Measurements from ENCODE around the gene GSPT1.
"Not testable (repeated sequence)": the region's sequence is repeated elsewhere in the genome, so short reads cannot be mapped to it uniquely, and the experiment has no call there.

Gene GSPT1

DNA sequence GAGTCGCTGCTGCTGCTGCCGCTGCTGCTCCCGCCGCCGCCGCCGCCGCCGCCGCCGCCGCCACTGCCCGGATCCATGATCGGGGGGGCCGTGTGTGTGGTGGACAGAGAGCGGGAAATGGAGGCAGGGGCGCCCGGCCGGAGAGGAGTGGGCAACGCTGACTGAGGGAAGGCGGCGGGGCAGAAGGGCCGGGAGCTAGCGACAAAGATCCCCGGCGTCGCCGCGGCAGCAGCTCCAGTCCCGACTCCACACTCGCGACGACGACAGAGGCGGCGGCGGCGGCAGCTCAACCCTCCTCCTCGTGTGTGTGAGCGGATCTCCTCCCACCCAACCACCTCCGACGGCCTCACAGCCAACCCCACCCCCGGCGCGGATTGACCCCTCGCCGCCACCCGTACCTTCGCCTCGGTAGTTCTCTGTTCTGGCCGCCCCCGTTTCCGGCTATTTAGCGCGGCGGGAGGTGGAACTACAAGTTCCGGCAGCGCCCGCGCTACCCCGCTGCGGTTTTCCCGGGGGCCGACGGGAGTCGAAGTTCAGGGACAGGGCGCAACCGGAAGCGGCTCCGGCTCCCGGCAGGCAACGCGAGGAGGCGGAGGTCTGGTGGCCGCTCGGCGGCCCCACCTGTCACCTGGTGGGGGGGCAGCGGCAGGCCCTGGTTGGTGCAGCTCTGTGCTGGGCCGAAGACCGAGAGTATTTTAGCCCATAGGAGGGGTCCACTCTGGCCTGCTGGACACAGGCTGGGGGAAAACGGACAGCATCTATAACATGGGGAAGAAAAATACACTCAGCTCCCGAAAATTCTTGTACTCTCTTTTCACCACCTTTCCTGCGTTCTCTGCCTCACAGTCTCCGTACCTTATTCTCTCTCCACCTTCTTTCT is at the start of gene GSPT1:
GSPT1 (minus strand) TSS at position 313 of the 880 bp plus-strand sequence; CDS start at position 77, 236 bp downstream.
- DNase-seq, result peak; percentile 98

DNA sequence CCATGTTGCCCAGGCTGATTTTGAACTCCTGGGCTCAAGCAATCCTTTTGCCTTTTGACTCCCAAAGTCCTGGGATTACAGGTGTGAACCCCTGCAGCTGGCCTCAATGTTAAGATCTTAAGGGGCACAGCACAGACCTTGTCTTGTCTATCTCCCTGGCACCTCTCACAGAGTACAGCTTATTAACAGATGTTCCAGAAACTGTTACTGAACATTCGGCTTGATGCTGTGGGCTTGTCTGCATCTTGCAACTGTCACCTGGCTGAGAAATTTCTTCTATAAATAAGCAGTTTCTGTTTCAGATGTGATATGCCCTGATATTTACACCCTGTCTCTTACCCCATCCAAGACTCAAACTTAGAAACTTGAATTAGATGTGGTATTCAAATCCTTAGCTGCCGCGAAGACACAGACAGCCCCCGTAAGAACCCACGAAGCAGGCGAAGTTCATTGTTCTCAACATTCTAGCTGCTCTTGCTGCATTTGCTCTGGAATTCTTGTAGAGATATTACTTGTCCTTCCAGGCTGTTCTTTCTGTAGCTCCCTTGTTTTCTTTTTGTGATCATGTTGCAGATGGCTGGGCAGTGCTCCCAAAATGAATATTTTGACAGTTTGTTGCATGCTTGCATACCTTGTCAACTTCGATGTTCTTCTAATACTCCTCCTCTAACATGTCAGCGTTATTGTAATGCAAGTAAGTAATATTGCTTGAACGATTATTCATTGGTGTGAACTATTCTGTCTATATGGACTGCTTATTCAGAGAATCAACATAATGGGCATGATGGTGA is 49.2 kb upstream of the GSPT1 start, which contains the start of gene TNFRSF17:
TNFRSF17 (plus strand) TSS at position 450 of the 791 bp plus-strand sequence; CDS start at position 565, 115 bp downstream.
- DNase-seq, result no peak

DNA sequence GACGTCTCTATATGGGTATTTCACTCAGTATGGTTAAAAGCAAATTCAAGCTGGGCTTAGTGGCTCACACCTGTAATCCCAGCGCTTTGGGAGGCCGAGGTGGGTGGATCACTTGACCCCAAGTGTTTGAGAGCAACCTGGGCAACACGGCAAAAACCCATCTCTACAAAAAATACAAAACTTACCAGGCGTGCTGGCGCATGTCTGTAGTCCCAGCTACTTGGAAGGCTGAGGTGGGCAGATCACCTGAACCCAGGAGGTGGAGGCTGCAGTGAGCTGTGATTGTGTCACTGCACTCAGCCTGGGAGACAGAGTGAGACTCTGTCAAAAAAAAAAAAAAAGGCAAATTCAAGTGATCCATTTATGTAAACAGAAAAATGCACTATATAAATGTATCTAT is 48.0 kb upstream of the GSPT1 start:
- no peak for DNase-seq

DNA sequence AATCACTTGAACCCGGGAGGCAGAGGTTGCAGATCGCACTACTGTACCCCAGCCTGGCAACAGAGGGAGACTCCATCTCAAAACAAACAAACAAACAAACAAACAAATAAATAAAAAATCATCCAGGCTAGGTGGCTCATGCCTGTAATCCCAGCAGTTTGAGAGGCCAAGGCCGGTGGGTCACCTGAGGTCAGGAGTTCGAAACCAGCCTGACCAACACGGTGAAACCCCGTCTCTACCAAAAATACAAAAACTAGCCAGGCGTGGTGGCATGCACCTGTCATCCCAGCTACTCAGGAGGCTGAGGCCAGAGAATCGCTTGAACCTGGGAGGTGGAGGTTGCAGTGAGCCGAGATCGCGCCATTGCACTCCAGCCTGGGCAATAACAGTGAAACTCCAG is 47.2 kb upstream of the GSPT1 start:
- not testable (repeated sequence) for DNase-seq

DNA sequence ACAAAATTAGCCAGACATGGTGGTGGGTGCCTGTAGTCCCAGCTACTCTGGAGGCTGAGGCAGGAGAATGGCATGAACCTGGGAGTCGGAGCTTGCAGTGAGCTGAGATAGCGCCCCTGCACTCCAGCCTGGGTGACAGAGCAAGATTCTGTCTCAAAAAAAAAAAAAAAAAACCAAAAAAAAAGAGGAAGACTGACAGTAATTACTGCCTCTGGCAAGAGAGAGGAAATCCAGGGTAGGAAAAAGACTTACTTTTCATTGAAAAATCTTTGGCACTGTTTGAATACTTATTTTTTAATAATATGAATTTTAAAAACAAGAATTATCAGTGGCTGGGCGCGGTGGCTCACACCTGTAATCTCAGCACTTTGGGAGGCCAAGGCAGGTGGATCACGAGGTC is 46.7 kb upstream of the GSPT1 start:
- DNase-seq, result not testable (repeated sequence)

DNA sequence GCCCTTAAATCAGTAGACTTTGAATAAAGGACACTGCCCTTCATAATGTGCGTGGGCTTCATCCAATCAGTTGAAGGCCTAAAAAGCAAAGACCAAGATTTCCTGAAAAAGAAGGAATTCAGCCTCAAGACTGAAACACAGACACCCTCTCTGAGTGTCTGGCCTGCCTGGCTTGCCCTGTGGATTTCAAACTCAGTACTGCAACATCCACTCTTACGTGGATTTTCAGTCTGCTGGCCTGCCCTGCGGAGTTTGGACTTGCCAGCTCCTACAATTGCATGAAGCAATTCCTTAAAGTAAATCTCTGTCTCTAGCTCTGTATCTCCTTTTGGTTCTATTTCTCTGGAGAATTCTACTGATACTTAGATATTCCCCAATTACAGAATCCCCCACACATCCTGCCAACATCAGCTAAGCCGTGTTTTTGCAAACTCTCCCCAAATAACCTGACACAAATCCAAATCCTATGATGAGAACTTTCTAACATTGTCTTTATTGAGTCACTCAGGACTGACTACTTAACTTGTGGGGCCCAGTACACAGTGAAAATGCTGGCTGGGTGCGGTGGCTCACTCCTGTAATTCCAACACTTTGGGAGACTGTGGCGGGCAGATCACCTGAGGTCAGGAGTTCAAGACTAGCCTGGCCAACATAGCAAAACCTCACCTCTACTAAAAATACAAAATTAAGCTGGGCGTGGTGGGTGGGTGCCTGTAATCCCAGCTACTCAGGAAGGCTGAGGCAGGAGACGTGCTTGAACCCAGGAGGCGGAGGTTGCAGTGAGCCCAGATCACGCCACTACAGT is 42.0 kb upstream of the GSPT1 start:
- DNase-seq, result no peak

DNA sequence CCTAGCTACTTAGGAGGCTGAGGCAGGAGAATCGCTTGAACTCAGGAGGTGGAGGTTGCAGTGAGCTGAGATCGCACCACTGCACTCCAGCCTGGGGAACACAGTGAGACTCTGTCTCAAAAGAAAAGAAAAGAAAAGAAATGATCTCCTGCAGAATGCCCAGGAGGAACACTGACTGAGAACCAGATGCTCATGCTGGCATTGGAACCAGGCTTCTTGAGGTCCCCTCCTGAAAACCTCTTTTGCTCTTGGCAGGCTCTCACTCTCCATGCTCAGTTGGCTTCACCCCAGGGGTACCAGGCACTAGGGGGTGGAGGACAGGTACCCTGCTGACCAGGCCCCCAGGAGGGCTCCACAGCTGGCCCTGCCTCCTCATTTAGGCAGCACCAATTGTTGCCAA is 40.8 kb upstream of the GSPT1 start:
- DNase-seq, result no peak

DNA sequence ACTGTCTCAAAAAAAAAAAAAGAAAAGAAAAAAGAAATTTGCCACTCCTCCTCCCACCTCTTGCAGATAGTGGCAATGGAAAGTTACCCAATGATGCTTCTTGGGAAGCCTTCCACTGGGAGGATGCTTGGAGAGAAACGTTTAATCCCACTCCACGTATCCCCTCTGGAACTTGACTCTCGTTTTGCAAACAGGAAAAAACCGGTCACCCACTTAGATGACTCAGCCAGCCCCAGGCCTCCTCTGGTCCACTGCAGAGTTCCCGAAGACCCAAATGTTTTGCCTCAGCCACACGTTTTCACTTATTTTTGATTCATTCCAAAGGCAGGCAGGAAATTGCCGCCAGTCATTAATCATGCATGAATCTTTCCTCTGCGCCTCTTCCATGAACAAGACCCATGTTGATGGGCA is 40.0 kb upstream of the GSPT1 start:
- DNase-seq, result no peak

DNA sequence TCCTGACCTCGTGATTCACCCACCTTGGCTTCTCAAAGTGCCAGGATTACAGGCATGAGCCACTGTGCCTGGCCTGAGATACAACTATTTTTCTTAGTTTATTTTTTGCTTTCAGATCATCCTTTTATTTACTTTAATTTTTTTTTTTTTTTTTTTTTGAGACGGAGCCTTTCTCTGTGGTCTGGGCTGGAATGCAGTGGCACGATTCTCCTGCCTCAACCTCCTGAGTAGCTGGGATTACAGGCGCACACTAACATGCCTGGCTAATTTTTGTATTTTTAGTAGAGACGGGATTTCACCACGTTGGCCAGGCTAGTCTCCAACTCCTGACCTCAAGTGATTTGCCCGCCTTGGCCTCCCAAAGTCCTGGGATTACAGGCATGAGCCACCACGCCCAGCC is 37.8 kb upstream of the GSPT1 start:
- not testable (repeated sequence) for DNase-seq

DNA sequence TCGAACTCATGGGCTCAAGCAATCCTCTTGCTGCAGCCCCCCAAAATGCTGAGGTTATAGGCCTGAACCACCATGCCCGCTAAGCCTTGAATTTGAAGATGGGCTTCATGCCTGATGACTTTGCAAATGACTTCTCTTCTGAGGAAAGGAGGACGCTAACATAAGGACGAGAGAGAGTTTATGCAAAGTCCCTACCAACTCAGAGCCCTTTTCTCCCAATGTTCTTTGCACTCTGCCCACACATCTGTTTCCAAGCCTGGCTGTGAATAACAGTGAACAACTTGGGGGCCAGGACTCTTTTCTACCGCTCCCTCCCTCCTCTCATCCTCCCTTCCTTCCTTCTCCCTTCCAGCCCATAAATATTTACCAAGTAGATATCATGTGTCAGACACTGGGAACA is 34.6 kb upstream of the GSPT1 start:
- no peak for DNase-seq

DNA sequence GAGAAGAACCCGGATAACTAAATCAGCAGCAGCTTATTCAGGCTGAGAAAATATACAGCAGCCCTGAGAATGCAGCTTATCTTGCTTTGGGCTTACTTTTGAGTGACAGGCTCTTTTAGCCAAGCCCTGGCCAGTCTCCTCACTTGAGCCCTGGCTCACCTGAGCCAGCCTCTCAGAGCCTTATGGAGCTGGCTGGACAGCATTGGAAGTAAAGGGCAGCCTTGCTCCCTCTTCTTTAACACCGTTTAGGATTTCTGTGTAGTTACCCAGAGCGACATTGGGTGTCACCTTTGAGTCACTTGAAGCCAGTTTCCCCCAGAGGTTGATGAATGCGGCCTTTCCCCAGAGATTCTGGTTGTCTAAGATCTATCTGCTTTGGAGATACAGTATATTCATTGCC is 33.8 kb upstream of the GSPT1 start:
- DNase-seq, result peak; percentile 3

DNA sequence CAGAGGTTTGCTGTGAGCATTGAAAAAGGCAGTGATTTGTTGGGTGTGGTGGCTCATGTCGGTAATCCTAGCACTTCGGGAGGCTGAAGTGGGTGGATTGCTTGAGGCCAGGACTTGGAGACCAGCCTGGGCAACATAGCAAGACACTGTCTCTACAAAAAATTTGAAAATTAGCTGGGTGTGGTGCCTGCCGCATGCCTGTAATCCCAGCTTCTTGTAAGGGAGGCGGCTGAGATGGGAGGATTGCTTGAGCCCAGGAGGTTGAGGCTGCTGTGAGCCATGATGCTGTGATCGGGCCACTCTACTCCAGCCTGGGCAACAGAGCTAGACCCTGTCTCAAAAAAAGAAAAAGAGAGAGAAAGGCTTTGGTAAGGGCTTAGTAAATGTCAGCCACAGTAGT is 33.1 kb upstream of the GSPT1 start:
- no peak for DNase-seq

DNA sequence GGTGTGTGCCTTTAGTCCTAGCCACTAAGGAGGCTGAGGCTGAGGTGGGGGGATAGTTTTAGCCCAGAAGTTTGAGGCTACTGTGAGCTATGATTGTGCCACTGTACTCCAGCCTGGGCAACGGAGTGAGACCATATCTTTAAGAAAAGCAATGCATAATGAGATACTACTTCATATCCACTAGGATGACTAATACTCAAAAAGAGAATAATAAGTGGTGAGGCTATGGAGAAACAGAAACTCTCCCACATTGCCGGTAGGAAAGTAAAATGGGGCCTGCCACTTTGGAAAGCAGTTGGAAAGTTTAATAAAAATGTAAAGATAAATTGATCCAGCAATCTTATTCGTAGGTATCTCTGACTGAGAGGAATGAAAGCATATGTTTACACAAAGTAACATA is 30.7 kb upstream of the GSPT1 start:
- no peak for DNase-seq

DNA sequence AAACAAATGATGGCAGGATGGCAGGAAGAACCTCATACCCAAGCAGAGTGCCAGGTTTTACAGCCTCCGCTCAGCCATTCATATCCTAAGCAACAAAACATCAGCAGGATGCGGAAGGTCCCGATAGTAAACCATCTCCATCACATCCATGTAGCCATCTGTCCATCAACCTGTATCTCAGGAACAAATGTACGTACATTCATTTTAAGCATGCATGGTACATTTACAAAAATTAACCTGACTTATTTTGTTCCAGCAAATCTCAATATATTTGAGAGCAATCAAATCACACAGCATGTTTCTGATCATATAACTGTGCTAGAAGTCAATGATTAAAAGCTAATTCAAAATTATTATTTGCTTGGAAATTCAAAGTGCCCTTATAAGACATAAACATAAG is 26.2 kb upstream of the GSPT1 start, which contains the start of gene NPIPB2:
NPIPB2 (minus strand) TSS at position 101 of the 400 bp plus-strand sequence; CDS start at position 101, 0 bp downstream.
- DNase-seq, result not testable (repeated sequence)

DNA sequence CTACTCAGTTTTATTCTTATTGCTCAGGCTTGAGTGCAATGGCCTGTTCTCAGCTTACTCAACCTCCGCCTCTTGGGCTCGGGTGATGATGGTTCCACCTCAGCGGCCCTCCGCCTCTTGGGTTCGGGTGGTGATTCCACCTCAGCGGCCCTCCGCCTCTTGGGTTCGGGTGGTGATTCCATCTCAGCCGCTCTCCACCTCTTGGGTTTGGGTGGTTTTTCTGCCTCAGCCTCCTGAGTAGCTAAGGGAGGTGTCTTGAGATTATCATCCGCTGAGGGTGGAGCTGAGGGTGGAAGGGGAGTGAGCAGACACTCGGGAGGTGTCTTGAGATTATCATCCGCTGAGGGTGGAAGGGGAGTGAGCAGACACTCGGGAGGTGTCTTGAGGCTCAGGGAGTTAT is 11.6 kb upstream of the GSPT1 start:
- not testable (repeated sequence) for DNase-seq

DNA sequence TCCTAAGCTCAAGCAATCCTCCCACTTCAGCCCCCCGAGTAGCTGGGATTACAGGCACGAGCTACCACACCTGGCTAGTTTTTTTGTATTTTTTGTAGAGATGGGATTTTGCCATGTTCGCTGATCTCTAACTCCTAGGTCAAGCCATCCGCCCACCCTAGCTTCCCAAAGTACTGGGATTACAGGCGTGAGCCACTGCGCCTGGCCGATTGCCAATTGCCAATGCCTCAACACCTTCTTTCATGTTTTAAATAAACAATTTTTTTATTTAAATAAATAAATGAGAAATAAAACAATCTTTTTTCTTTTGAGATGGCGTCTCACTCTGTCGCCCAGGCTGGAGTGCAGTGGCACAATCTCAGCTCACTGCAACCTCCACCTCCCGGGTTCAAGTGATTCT is 8.3 kb upstream of the GSPT1 start:
- DNase-seq, result not testable (repeated sequence)

DNA sequence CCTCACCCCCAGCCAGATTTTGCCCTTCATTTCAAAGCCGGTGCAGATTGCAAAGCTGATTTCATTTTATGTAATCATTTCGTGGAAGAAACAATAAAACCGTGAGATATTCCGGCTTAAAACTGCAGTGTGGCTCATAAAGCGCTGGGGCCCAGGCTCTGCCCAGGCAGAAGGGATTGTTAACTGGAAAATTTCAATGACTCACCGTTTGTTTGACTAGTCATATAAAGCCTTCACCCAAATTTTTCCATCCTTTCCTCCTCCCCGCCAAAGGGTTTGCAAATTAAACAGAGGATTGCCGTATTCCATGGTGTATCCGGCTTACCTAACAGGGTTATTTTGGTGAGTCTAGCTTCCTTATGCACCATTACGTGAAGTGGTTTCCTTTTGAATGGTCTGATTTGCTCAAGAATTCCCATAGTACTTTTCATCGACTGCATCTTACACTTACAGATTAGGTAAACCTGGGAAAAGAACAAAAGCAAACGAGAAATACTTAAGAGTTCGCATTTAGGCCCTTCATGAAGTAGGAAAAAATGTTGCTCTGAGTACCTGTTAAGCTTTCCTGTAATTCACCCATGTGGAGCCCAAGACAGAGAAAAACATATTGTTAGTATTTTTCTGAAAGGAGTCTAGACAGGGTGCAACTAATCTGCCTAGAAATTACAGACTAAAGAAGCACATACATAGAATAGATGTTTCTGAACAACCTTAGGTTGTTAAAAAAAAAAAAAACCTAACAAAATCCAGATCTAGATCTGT is 949 bp upstream of the GSPT1 start:
- DNase-seq, result peak; percentile 59

DNA sequence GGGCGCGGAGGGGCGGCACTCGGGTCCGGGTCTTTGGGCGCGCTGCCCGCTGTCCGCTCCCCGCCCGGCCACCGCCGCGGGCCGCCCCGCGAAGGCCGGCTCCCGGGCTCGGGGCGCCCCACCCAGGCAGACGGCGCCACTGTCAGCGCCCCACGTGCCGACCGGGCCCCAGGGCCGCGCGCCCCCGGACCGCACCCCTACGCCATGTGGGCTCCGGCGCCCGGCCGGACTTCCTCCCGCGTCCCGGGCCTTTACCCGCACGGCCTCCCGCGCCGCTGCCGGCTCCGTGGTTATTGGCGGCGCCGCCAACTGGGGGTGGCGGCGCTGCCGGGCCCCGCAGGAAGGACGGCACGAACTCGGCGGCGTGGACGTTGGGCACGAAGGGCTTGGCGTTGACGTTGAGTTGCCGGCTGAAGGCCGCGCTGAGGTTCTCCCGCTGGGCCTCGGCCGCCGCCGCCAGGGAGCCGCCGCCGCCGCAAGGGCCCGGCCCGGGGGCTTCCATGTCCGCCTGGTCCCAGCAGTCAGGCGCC is 577 bp downstream of the GSPT1 start:
- DNase-seq, result no peak

DNA sequence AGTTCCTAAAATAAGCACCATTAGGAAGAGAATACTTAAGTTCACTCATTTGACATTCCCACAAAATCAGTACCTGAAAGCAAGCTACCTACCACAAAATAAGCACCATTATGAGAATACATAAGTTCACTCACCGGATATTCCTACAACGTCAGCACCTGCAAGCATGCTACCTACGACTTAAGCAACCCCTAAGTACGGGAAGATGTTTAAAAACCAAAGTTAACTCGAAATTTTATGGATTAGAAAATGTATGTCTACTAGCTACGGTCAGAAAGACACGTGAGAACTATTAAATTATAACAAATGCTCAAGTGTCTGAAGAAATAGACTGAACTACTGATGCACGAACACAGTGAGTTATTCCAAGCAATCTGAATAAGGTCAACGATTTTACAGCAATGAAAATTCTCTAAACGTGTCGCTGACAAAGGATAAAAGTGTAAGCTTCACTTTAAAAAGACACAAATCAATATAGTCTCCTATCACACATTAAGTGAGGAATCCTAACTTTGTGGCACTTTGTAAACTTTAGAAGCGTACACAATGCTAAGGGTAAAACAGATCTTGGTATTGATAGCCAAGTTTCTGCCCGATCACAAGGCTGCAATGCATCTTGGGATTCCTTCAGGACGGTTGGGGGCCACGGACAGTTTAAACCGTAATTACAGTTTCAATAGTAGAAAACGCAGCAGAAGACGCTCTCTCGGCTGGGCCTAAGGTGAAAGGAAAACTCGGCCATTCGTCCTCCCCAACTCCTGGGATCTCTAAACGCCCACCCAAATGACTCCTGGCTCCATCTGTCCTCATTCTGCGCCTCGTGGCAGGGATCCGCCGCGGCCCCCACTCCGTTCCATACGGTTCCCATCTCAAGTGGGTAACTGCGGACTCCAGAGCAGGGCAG is 1.3 kb downstream of the GSPT1 start:
- no peak for DNase-seq

DNA sequence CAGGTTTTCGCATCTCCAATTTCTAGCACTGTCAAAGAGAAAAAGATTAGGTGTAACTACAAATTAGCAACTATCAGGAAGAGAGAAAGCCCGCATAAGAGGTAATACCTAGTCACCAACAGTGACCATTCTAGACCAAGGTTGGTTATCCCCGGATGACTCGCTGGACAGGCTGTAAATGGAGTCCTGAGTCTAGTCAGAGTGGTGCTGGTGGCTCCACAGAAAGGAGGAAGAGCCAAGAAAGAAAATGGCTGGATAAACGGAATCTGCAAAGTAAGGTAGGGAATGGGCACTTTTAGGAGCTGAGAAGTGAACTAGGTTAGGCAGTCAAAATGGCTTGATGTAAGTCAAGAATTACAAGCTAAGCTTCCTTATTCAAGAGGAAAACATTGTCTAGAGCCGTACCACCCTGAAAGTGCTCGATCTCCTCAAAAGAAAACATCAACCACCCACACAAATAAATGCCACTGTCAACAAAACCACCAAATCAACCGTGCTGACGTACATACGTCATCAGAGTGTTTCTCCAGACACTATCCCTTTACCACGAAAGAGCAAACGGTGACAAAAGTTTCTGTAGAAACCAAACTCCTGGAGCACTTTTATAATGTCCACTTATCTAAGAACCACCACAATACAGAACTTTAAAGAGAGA is 2.2 kb downstream of the GSPT1 start:
- DNase-seq, result no peak
